ENCODE results near the gene TBC1D3B. TPM values are rescaled to one million over a fixed set of nuclear protein-coding genes. Genes with fewer than 3 reads are reported as not detected.
"Not testable (repeated sequence)": the region's sequence is repeated elsewhere in the genome, so short reads cannot be mapped to it uniquely, and the experiment has no call there.

The TBC1D3B gene
- total RNA-seq, 1 experiment from 2014 or later, result 1.4 TPM

DNA sequence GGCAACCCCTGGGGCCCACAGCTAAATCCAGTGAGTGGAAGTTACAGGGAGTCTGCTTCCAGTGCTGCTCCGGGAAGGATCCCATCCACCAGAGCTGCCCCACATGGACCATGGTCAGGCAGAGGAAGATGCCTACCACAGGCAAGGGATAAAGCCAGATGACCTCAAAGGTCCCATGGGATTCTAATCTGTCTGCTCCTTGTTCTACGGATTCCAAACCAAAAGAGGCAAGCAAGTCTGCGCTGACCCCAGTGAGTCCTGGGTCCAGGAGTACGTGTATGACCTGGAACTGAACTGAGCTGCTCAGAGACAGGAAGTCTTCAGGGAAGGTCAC is 35.8 kb upstream of the TBC1D3B start:
- Histone ChIP-seq H3K9me3 (ENCODE audit: low read length) (no peaks in the 10 kb centered on the region), H3K9me2 (replicated peaks; ENCODE audit: low read length) (no peaks in the 10 kb centered on the region), H3K4me2 (ENCODE audit: low read length) (no peak overlapping the region), H4K20me1 (ENCODE audit: low read length) (no peaks in the 10 kb centered on the region), H3K27ac (ENCODE audit: low read length) (no peak overlapping the region), H3F3A (ENCODE audit: low read length, unreplicated experiment) (no peaks in the 10 kb centered on the region), H3K79me2 (ENCODE audit: low read length) (no peaks in the 10 kb centered on the region), H3K4me1 (ENCODE audit: insufficient read depth, low read length) (no peaks in the 10 kb centered on the region), H3K9ac (ENCODE audit: low read length) (no peak overlapping the region), H3K27me3 (ENCODE audit: low read length) (peaks cover 4% of the 10 kb centered on the region; the same call in 1 of the 2 replicates), H3K36me3 (ENCODE audit: low read depth, low read length) (no peaks in the 10 kb centered on the region), H2AFZ (ENCODE audit: low read length) (no peak overlapping the region), H3K4me3 (ENCODE audit: low read length) (no peak overlapping the region)
- no peak for ATAC-seq
- no peak for DNase-seq
- no TSS peak for BruUV-seq (replicated peaks)
- TF ChIP-seq, protein P1, sequence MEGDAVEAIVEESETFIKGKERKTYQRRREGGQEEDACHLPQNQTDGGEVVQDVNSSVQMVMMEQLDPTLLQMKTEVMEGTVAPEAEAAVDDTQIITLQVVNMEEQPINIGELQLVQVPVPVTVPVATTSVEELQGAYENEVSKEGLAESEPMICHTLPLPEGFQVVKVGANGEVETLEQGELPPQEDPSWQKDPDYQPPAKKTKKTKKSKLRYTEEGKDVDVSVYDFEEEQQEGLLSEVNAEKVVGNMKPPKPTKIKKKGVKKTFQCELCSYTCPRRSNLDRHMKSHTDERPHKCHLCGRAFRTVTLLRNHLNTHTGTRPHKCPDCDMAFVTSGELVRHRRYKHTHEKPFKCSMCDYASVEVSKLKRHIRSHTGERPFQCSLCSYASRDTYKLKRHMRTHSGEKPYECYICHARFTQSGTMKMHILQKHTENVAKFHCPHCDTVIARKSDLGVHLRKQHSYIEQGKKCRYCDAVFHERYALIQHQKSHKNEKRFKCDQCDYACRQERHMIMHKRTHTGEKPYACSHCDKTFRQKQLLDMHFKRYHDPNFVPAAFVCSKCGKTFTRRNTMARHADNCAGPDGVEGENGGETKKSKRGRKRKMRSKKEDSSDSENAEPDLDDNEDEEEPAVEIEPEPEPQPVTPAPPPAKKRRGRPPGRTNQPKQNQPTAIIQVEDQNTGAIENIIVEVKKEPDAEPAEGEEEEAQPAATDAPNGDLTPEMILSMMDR (conservative IDR thresholded peaks at IDR 0.05; ENCODE audit: low read depth, low read length), result no peak
- TF ChIP-seq EZH2 (IDR thresholded peaks at IDR 0.05; ENCODE audit: low read length, unreplicated experiment) (no peak), EZH2phosphoT487 (IDR thresholded peaks at IDR 0.05; ENCODE audit: borderline replicate concordance, low read length) (no peak)
- CTCF ChIA-PET, result no interaction called here
- intact Hi-C loops (cut with micrococcal nuclease), result no loop called here
- POLR2A ChIA-PET (ENCODE audit: unreplicated experiment), result no interaction called here

- H3K27ac ChIP-seq (ENCODE audit: low read length); H3K4me2 ChIP-seq (ENCODE audit: low read length); H3K9me3 ChIP-seq (ENCODE audit: low read length); H2AFZ ChIP-seq (ENCODE audit: low read length); H3K27me3 ChIP-seq (ENCODE audit: low read length); intact Hi-C loops (cut with micrococcal nuclease); BruUV-seq (replicated peaks); POLR2A ChIA-PET (ENCODE audit: unreplicated experiment); H3K79me2 ChIP-seq (ENCODE audit: low read length); H3K4me1 ChIP-seq (ENCODE audit: insufficient read depth, low read length); H3K9ac ChIP-seq (ENCODE audit: low read length); DNase-seq; ATAC-seq; H3K9me2 ChIP-seq (replicated peaks; ENCODE audit: low read length); H3K36me3 ChIP-seq (ENCODE audit: low read depth, low read length); CTCF ChIA-PET; H3K4me3 ChIP-seq (ENCODE audit: low read length); H4K20me1 ChIP-seq (ENCODE audit: low read length); H3F3A ChIP-seq (ENCODE audit: low read length, unreplicated experiment): not testable (repeated sequence)
Measured at GRCh38 chr17:36211484-36212271, 35.2 kb upstream of the TBC1D3B start.

DNA sequence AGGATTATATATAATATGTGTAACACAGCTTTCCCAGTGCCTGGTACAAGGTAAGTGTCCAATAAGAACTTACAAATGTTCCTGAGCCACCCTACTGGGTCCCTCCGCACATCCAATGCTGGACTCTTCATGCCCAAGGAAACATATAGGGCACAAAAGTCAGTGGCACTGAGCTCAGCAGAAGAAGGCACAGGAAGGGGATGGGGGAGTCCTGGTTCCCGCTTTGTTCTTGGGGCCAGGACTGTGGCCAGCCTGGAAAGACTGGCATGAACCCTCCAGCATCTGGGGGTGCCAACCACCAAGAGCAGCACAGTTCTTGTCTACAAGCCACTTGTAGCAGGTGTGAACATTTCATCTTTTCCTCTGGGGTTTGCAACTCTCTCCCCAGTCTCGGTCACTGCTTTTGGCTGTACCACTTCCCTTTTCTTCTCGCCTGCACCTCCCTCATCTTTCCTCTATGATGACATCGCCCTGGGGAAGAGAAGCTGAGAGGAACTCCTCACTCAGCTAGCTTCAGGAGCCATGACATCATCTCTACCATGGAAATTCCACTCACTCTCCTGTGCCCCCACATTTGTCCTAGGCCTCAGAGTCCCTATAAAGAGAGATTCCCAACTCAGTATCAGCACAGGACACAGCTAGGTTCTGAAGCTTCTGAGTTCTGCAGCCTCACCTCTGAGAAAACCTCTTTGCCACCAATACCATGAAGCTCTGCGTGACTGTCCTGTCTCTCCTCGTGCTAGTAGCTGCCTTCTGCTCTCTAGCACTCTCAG is 34.2 kb upstream of the TBC1D3B start, which contains the start of gene CCL4L2:
TSS of gene CCL4L2 (plus strand) at position 625 of the 773 bp plus-strand sequence.
- H3K9me3 ChIP-seq (ENCODE audit: low read length); H3K4me3 ChIP-seq (ENCODE audit: low read length); H2AFZ ChIP-seq (ENCODE audit: low read length); H3F3A ChIP-seq (ENCODE audit: low read length, unreplicated experiment); H3K27ac ChIP-seq (ENCODE audit: low read length); H3K4me2 ChIP-seq (ENCODE audit: low read length); ATAC-seq; DNase-seq; CTCF ChIA-PET; H3K27me3 ChIP-seq (ENCODE audit: low read length); H3K9ac ChIP-seq (ENCODE audit: low read length); H3K4me1 ChIP-seq (ENCODE audit: insufficient read depth, low read length); H3K36me3 ChIP-seq (ENCODE audit: low read depth, low read length); H3K9me2 ChIP-seq (replicated peaks; ENCODE audit: low read length); POLR2A ChIA-PET (ENCODE audit: unreplicated experiment); intact Hi-C loops (cut with micrococcal nuclease); BruUV-seq (replicated peaks); H3K79me2 ChIP-seq (ENCODE audit: low read length); H4K20me1 ChIP-seq (ENCODE audit: low read length): not testable (repeated sequence)

Data from PC-3 (cell line).